Hepatocyte (in vitro differentiated cells): Measurements from ENCODE around the gene SH3PXD2A.

Experiments
- EZH2 ChIP-seq: fragments of 200-600 bp; sonication (generic); IDR thresholded peaks from 2 replicates; pipeline ENCODE4 v1.6.1; 2016; ENCODE audit warnings: antibody characterized with exemption, mild to moderate bottlenecking, borderline replicate concordance
- TF ChIP-seq, protein P1 (sequence below): fragments of 200-600 bp; sonication (generic); IDR thresholded peaks from 2 replicates; pipeline ENCODE4 v1.5.1; 2016; ENCODE audit warnings: antibody characterized with exemption, mild to moderate bottlenecking; ENCODE audit not compliant: poor library complexity

DNA sequence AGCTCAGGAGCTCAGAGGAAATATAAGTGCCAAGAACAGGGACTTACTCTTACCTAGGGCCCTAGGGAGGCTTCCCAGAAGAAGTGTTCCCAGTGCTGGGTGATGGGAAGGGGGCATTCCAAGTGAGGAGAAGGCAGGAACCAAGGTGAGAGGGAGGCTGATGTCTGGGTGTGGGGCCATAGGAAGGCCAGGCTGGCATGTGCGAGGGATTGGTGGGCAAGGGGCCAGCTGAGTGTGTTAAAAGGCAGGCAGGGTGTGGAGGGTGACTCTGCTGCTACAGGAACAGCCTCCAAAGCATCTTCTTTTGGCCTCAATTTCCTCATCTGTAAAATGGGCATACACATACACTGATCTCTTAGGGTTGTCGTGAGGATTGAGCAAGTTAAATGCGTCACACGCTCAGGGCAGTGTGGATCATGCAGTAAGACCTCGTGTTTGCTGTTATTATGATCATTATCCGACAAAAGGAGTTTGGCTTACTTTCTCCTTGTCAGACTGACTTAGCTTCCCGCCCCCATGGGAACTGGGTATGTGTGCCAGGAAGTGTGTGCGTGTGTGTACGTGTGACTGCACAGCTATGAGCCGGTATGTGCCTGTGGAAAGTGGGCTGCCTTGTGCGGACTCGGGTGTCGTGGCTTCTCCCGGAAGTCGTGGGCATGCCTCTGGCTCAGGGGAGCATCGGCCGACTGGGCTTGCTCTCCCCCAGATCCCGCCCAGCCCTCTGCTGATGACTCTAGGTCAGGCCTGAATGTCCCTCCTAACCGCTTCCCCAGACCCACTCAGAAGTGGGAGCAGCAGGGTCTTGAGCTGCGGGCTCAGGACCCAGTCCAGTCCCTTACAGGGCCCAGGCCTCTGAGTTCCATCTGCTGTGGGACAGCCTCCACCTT lies 302.3 kb downstream of the SH3PXD2A start:
- TF ChIP-seq, protein P1, sequence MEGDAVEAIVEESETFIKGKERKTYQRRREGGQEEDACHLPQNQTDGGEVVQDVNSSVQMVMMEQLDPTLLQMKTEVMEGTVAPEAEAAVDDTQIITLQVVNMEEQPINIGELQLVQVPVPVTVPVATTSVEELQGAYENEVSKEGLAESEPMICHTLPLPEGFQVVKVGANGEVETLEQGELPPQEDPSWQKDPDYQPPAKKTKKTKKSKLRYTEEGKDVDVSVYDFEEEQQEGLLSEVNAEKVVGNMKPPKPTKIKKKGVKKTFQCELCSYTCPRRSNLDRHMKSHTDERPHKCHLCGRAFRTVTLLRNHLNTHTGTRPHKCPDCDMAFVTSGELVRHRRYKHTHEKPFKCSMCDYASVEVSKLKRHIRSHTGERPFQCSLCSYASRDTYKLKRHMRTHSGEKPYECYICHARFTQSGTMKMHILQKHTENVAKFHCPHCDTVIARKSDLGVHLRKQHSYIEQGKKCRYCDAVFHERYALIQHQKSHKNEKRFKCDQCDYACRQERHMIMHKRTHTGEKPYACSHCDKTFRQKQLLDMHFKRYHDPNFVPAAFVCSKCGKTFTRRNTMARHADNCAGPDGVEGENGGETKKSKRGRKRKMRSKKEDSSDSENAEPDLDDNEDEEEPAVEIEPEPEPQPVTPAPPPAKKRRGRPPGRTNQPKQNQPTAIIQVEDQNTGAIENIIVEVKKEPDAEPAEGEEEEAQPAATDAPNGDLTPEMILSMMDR: no peak
- no peak for TF ChIP-seq EZH2
